Skeletal muscle satellite cell (primary cell): Measurements from ENCODE around the gene BLID.

Experiments
- H3K27me3 ChIP-seq: 2 replicates; pipeline ENCODE4 v1.7.0; 2013; ENCODE audit warnings: low read length; ENCODE audit not compliant: control insufficient read depth, insufficient read depth
- H3K36me3 ChIP-seq: 2 replicates; pipeline ENCODE4 v1.7.0; 2013; ENCODE audit warnings: mild to moderate bottlenecking, control low read depth, low read length; ENCODE audit not compliant: insufficient read depth
- H3K4me1 ChIP-seq: 2 replicates; pipeline ENCODE4 v1.7.0; 2013; ENCODE audit warnings: low read length; ENCODE audit not compliant: control insufficient read depth, insufficient read depth
- H3K4me2 ChIP-seq: 2 replicates; pipeline ENCODE4 v1.7.0; 2013; ENCODE audit warnings: mild to moderate bottlenecking, low read length
- H3K4me3 ChIP-seq: 2 replicates; pipeline ENCODE4 v1.7.0; 2013; ENCODE audit warnings: low read length
- H3K9ac ChIP-seq: 2 replicates; pipeline ENCODE4 v1.7.0; 2013; ENCODE audit warnings: mild to moderate bottlenecking, low read depth, low read length, moderate library complexity
- H3K9me3 ChIP-seq: replicated peaks from 2 replicates; pipeline ENCODE4 v1.7.0; 2013; ENCODE audit warnings: mild to moderate bottlenecking, control low read depth, low read length

Gene BLID

DNA sequence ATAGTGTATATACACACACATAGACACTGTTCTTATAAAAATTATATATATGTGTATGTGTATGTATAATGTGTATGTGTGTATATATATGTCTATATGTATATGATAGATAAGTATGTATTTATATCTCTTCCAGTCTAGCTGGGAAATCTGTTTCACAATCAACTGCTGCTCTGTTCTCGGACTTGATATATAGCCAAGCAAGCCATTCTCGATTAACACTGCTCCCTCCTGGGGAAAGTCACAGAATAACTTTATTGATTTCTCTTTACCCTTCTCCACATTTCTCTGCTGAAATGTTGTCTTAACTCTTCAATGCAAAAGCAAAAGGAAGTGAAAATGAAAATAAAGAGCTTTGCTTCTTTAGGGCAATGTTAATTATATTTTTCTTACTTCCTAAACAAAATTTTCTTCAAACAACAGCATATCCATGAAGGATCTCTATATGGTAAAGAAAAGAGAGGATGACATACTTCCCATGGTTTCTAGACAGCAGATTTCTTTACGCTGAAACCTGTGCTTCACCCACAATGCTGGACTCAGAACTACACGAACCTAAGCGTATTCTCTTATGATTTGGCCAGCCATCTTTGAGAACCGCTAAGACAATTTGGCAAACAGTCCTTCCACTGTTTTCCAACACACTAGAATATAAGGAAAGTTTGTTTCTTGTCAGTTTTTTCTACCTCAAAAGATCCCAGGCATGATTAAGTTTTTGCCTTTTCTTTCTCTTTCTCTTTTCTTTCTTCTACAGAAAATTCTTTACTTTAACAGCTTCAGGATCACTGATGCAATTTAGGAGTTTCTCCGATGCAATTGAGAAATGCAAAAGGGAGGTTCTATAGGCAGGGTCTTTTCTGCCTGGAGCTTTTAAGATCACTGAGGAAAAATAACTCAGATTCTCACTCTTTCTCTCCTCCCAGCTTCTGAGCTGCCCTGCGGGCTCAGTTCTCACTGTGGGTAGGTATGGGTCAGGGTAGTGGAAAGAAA, 1.9 kb downstream of the BLID start:
- Histone ChIP-seq H3K4me3 (no peak overlapping the region), H3K9ac (no peak overlapping the region), H3K4me2 (no peak overlapping the region), H3K9me3 (no peaks in the 10 kb centered on the region), H3K36me3 (peaks cover 95% of the 10 kb centered on the region), H3K4me1 (peaks cover 54% of the 10 kb centered on the region), H3K27me3 (no peaks in the 10 kb centered on the region)

- H3K4me2 ChIP-seq: no peak overlapping the region
- no peak overlapping the region for H3K9ac ChIP-seq
- no peak overlapping the region for H3K4me3 ChIP-seq
- H3K4me1 ChIP-seq: peaks cover 66% of the 10 kb centered on the region
- H3K9me3 ChIP-seq: no peaks in the 10 kb centered on the region
- H3K36me3 ChIP-seq: peaks cover 97% of the 10 kb centered on the region
- no peaks in the 10 kb centered on the region for H3K27me3 ChIP-seq
These were observed 3.3 kb downstream of the BLID start for GRCh38 chr11:122112470-122113365.

- Histone ChIP-seq H3K36me3 (peaks cover 97% of the 10 kb centered on the region), H3K4me2 (no peak overlapping the region), H3K9ac (no peak overlapping the region), H3K4me3 (no peak overlapping the region), H3K4me1 (peaks cover 69% of the 10 kb centered on the region), H3K27me3 (no peaks in the 10 kb centered on the region), H3K9me3 (no peaks in the 10 kb centered on the region)
These were observed 6.1 kb downstream of the BLID start for GRCh38 chr11:122109932-122110331.

DNA sequence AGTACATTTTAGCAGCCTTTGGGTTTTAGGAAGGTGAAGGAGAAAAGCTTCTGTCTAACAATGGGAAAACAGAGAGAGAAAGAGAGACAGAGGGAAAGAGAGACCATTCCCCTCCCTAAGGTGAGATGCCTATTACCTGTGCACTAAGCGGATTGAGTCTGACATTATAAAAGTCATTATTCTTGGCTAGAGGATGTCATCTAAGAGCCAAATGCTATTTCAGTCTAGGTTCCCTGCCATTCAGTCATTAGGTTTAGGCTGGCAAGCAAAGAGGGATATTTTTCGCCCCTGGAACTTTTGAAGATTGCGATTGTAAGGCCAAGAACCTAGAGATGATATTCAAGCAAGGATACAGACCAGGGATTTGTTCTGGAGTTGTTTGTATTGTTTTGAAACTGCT, 7.2 kb downstream of the BLID start:
- Histone ChIP-seq H3K4me3 (no peak overlapping the region), H3K27me3 (no peaks in the 10 kb centered on the region), H3K9me3 (no peaks in the 10 kb centered on the region), H3K9ac (no peak overlapping the region), H3K4me1 (peaks cover 70% of the 10 kb centered on the region), H3K4me2 (no peak overlapping the region), H3K36me3 (peaks cover 97% of the 10 kb centered on the region)

DNA sequence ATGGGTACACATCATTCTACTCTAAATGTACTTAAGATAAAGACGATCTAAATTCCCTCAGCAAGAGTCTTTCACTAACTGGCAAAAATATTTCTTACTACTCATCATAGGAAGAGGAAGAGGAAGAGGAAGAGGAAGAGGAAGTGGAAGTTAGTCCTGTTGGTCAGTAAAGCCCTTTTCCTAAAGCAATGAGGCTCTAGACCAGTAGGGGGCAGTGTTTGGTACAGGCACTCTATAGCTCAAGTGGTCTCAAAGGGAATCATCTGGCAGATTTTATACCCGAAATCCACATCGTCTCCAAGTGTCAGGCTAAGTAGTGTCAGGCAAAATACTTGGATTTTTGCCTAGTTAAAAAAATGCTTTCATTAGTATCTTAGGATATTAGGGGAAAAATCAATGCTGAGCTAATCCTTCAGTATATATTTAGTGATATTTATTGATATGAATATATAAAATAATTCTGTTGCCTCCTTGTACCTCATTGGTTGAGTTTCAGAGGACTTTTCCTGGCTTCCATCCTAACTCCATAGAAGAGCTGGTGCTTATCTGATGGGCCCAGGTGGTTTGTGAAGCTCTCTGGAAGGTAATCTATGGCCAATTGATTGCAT, 7.7 kb downstream of the BLID start:
- Histone ChIP-seq H3K9me3 (no peaks in the 10 kb centered on the region), H3K36me3 (peaks cover 96% of the 10 kb centered on the region), H3K9ac (no peak overlapping the region), H3K4me1 (peaks cover 74% of the 10 kb centered on the region), H3K27me3 (no peaks in the 10 kb centered on the region), H3K4me3 (no peak overlapping the region), H3K4me2 (no peak overlapping the region)

- Histone ChIP-seq H3K27me3 (no peaks in the 10 kb centered on the region), H3K9me3 (no peaks in the 10 kb centered on the region), H3K4me1 (peaks cover 75% of the 10 kb centered on the region), H3K9ac (peak overlapping the region; percentile 16), H3K4me3 (no peak overlapping the region), H3K4me2 (peak overlapping the region; percentile 31), H3K36me3 (peaks cover 96% of the 10 kb centered on the region)
These were observed 8.4 kb downstream of the BLID start for GRCh38 chr11:122107566-122107965.

DNA sequence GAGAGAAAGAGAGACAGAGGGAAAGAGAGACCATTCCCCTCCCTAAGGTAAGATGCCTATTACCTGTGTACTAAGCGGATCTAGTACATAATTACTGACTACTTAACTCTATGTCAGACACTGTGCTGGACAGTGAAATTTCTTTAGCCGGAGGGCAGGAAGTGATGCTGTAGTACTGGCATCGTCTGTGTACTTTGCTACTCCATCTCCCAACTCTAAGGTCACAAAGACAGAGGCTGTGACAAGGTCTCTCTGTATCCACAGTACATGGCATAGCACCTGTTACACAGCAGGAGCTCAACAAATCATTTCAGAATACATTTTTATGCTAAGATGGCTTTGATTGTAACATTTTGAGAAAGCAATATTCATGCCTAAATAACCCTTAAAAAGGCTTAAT, 9.0 kb downstream of the BLID start:
- no peak overlapping the region for H3K4me2 ChIP-seq
- H3K9me3 ChIP-seq: no peaks in the 10 kb centered on the region
- H3K9ac ChIP-seq: peak overlapping the region; percentile 16
- H3K4me3 ChIP-seq: no peak overlapping the region
- H3K27me3 ChIP-seq: no peaks in the 10 kb centered on the region
- peaks cover 78% of the 10 kb centered on the region for H3K4me1 ChIP-seq
- H3K36me3 ChIP-seq: peaks cover 96% of the 10 kb centered on the region

- Histone ChIP-seq H3K9me3 (no peaks in the 10 kb centered on the region), H3K27me3 (no peaks in the 10 kb centered on the region), H3K4me1 (peaks cover 87% of the 10 kb centered on the region), H3K9ac (peak overlapping the region; percentile 20), H3K36me3 (peaks cover 93% of the 10 kb centered on the region), H3K4me2 (peak overlapping the region; percentile 78), H3K4me3 (peak overlapping the region; percentile 12)
These were observed 10.8 kb downstream of the BLID start for GRCh38 chr11:122105044-122105758.

DNA sequence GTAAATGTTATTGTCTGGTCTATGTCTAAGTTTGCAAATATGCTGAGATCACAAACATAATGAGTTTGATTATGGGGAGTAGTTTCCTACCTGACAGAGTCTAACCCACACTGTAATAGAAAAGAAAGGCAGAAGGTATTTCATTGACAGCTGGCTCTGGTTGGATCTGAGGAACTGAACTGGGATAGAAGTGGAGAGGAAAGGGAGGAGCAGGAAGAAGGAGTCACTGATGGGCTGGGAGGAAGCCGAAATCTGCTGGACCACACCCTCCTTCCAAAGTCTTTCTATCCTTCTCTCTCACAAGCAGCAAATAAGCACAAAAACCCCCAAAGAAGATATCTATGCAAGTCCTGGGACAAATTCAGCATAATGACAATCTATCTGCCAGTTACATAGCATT, 11.7 kb downstream of the BLID start:
- peak overlapping the region; percentile 78 for H3K4me2 ChIP-seq
- peaks cover 85% of the 10 kb centered on the region for H3K4me1 ChIP-seq
- no peaks in the 10 kb centered on the region for H3K9me3 ChIP-seq
- H3K4me3 ChIP-seq: peak overlapping the region; percentile 3
- peak overlapping the region; percentile 37 for H3K9ac ChIP-seq
- peaks cover 93% of the 10 kb centered on the region for H3K36me3 ChIP-seq
- no peaks in the 10 kb centered on the region for H3K27me3 ChIP-seq

GRCh38 chr11:122103726-122104125, 12.3 kb downstream of the BLID start:
- H3K4me2 ChIP-seq: peak overlapping the region; percentile 78
- H3K4me1 ChIP-seq: peaks cover 78% of the 10 kb centered on the region
- no peak overlapping the region for H3K4me3 ChIP-seq
- no peaks in the 10 kb centered on the region for H3K27me3 ChIP-seq
- H3K9ac ChIP-seq: peak overlapping the region; percentile 37
- H3K9me3 ChIP-seq: no peaks in the 10 kb centered on the region
- H3K36me3 ChIP-seq: peaks cover 93% of the 10 kb centered on the region
